Hepatocyte (in vitro differentiated cells): Measurements from ENCODE around the gene SIGLEC1. TPM values are rescaled to one million over a fixed set of nuclear protein-coding genes. Genes with fewer than 3 reads are reported as not detected.
A peak's percentile ranks its signal among the peaks of the same experiment; 100 is the strongest.

Source experiments
- DNase-seq: peaks from one replicate; pipeline ENCODE4 v3.0.0-alpha.2; 2016; ENCODE audit warnings: low spot score
- H2AFZ ChIP-seq: fragments of 200-600 bp; sonication (generic); 2 replicates; pipeline ENCODE4 v1.6.0; 2016; ENCODE audit warnings: antibody characterized with exemption, mild to moderate bottlenecking
- H3K27ac ChIP-seq: fragments of 200-600 bp; sonication (generic); 2 replicates; pipeline ENCODE4 v1.5.1; 2016; ENCODE audit warnings: mild to moderate bottlenecking
- H3K27me3 ChIP-seq: fragments of 200-600 bp; sonication (generic); 2 replicates; pipeline ENCODE4 v1.6.1; 2016
- H3K36me3 ChIP-seq: fragments of 200-600 bp; sonication (generic); replicated peaks from 2 replicates; pipeline ENCODE4 v1.5.1; 2016; ENCODE audit warnings: low read depth; ENCODE audit not compliant: insufficient read depth
- H3K4me1 ChIP-seq: fragments of 200-600 bp; sonication (generic); 2 replicates; pipeline ENCODE4 v1.5.1; 2016; ENCODE audit warnings: mild to moderate bottlenecking, moderate library complexity; ENCODE audit not compliant: insufficient read depth
- H3K4me2 ChIP-seq: fragments of 200-600 bp; sonication (generic); 2 replicates; pipeline ENCODE4 v1.6.0; 2016
- H3K4me3 ChIP-seq: fragments of 200-600 bp; sonication (generic); 2 replicates; pipeline ENCODE4 v1.5.1; 2016; ENCODE audit warnings: mild to moderate bottlenecking
- H3K79me2 ChIP-seq: fragments of 200-600 bp; sonication (generic); 2 replicates; pipeline ENCODE4 v1.6.0; 2017; ENCODE audit warnings: mild to moderate bottlenecking
- H3K9me2 ChIP-seq: fragments of 200-600 bp; sonication (generic); replicated peaks from 2 replicates; pipeline ENCODE4 v1.6.0; 2017; ENCODE audit warnings: mild to moderate bottlenecking; ENCODE audit not compliant: insufficient read depth
- H3K9me3 ChIP-seq: fragments of 200-600 bp; sonication (generic); 2 replicates; pipeline ENCODE4 v1.5.1; 2016; ENCODE audit warnings: low read depth, mild to moderate bottlenecking
- H4K20me1 ChIP-seq: fragments of 200-600 bp; sonication (generic); 2 replicates; pipeline ENCODE4 v1.6.0; 2016; ENCODE audit warnings: mild to moderate bottlenecking; ENCODE audit not compliant: insufficient read depth, poor library complexity, severe bottlenecking
- CTCF ChIP-seq: fragments of 200-600 bp; sonication (generic); IDR thresholded peaks from 2 replicates; pipeline ENCODE4 v1.5.1; 2016; ENCODE audit warnings: antibody characterized with exemption, mild to moderate bottlenecking; ENCODE audit not compliant: poor library complexity
- EZH2 ChIP-seq: fragments of 200-600 bp; sonication (generic); IDR thresholded peaks from 2 replicates; pipeline ENCODE4 v1.6.1; 2016; ENCODE audit warnings: antibody characterized with exemption, mild to moderate bottlenecking, borderline replicate concordance
- EZH2phosphoT487 ChIP-seq: fragments of 200-600 bp; sonication (generic); IDR thresholded peaks from one replicate; pipeline ENCODE4 v1.6.1; 2018; ENCODE audit warnings: antibody characterized with exemption, mild to moderate bottlenecking, low read depth, moderate library complexity; ENCODE audit not compliant: unreplicated experiment, severe bottlenecking
- WGBS: methylation state at CpG from one replicate; pipeline ENCODE4 v1.1.6; 2016; ENCODE audit warnings: low lambda C conversion rate; ENCODE audit errors: missing lambda C conversion rate; 5-methylcytosine and 5-hydroxymethylcytosine counted together
- polyA plus RNA-seq: library from polyadenylated mRNA; unstranded; fragments of >200 nt; fragmentation: Nextera tagmentation; extraction: Ambion mirVana; gene quantifications from 2 replicates; pipeline ENCODE4 v1.2.1, GENCODE V29; 2016
- total RNA-seq: library from RNA; depleted of rRNA; stranded (reverse); fragments of >200 nt; gene quantifications from 2 replicates; pipeline ENCODE4 v1.2.3, GENCODE V29; 2014

The SIGLEC1 gene
- total and polyA plus RNA-seq, 2 experiments from 2014 or later = 0.11 to 0.23 TPM

- H3K4me3 ChIP-seq = no peak overlapping the region
- peak; percentile 48 for DNase-seq
- TF ChIP-seq CTCF = no peak
- TF ChIP-seq EZH2phosphoT487 = no peak
- no peak for TF ChIP-seq EZH2
- peak overlapping the region; percentile 90 for H3K4me2 ChIP-seq
- 66% methylated on average over 18 of the region's 18 CpGs for WGBS
- H3K9me3 ChIP-seq = no peaks in the 10 kb centered on the region
- H2AFZ ChIP-seq = no peak overlapping the region
- peak overlapping the region; percentile 70 for H3K27ac ChIP-seq
- H3K36me3 ChIP-seq = no peaks in the 10 kb centered on the region
- H3K4me1 ChIP-seq = peaks cover 45% of the 10 kb centered on the region
- peaks cover 18% of the 10 kb centered on the region for H3K27me3 ChIP-seq
- H3K9me2 ChIP-seq = no peaks in the 10 kb centered on the region
- no peaks in the 10 kb centered on the region for H3K79me2 ChIP-seq
- no peaks in the 10 kb centered on the region for H4K20me1 ChIP-seq
Observed at GRCh38 chr20:3679749-3680700, 32.4 kb downstream of the SIGLEC1 start.

- WGBS = 79% methylated on average over 8 of the region's 14 CpGs
- H2AFZ ChIP-seq = no peak overlapping the region
Observed at GRCh38 chr20:3678856-3679720, 33.3 kb downstream of the SIGLEC1 start.

DNA sequence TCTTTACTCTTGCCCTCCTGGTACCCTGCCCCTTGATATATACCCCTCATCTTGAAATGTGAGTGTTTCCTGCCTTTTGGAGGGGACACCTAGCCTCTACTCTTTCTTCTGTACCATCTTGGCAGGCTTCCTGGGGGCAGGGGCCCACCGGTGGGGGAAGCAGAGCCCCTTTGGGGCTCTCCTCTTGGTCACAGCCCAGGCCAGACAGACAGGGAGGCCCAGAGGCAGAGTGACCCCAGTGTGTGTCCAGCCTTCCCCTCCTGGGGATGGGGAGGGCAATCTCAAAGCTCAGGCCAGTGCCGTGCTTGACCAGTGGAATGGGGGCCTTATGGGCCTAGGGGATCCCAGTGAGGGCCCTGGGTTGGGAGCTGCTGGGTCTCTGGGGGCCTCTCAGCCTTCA lies 34.2 kb downstream of the SIGLEC1 start:
- H3K4me3 ChIP-seq = no peak overlapping the region
- peaks cover 45% of the 10 kb centered on the region for H3K4me1 ChIP-seq
- no peaks in the 10 kb centered on the region for H3K79me2 ChIP-seq
- H2AFZ ChIP-seq = no peak overlapping the region
- no peaks in the 10 kb centered on the region for H4K20me1 ChIP-seq
- peaks cover 26% of the 10 kb centered on the region for H3K27me3 ChIP-seq
- H3K4me2 ChIP-seq = peak overlapping the region; percentile 33
- no peak for TF ChIP-seq CTCF
- no peak for TF ChIP-seq EZH2phosphoT487
- TF ChIP-seq EZH2 = no peak
- no peaks in the 10 kb centered on the region for H3K9me2 ChIP-seq
- no peaks in the 10 kb centered on the region for H3K9me3 ChIP-seq
- no peaks in the 10 kb centered on the region for H3K36me3 ChIP-seq
- DNase-seq = no peak
- WGBS = 79% methylated on average over 2 of the region's 2 CpGs
- peak overlapping the region; percentile 72 for H3K27ac ChIP-seq

More at GRCh38 chr20:3678856-3679720, 33.3 kb downstream of the SIGLEC1 start:
- Histone ChIP-seq H3K79me2 (no peaks in the 10 kb centered on the region), H3K36me3 (no peaks in the 10 kb centered on the region), H3K4me3 (no peak overlapping the region), H3K4me1 (peaks cover 45% of the 10 kb centered on the region), H3K27me3 (peaks cover 26% of the 10 kb centered on the region), H4K20me1 (no peaks in the 10 kb centered on the region), H3K27ac (peak overlapping the region; percentile 72), H3K9me3 (no peaks in the 10 kb centered on the region), H3K9me2 (no peaks in the 10 kb centered on the region), H3K4me2 (peak overlapping the region; percentile 90)
- DNase-seq = no peak
- TF ChIP-seq CTCF (no peak), EZH2phosphoT487 (no peak), EZH2 (no peak)
